Right lobe of liver (tissue), 6 donors: ENCODE measurements around the gene PEPD. TPM values are rescaled to one million over a fixed set of nuclear protein-coding genes. Genes with fewer than 3 reads are reported as not detected.

Experiments used
- ATAC-seq, 4 donors: fragments of 200-7000 bp; cut with Tn5 transposase; one replicate each; pipeline ENCODE4 v1.9.1; 2020; ENCODE audit warnings: mild to moderate bottlenecking in 4 of 4, moderate library complexity in 4 of 4
- DNase-seq, 3 donors: peaks; one replicate each; pipeline ENCODE4 v3.0.0-alpha.2; 2020
- H3K27ac ChIP-seq, 3 donors: fragments of 200-600 bp; one replicate each; pipeline ENCODE4 v1.8.0; 2022
- H3K27me3 ChIP-seq, 2 donors: fragments of 200-600 bp; one replicate each; pipeline ENCODE4 v1.8.0; 2022
- H3K36me3 ChIP-seq, 4 donors: fragments of 200-600 bp; sonication (generic) in 1 of 4; one replicate each; pipeline versions ENCODE4 v1.5.1 to v1.8.0; 2017 to 2022; ENCODE audit warnings: control low read depth in 1 of 4
- H3K4me1 ChIP-seq, 4 donors: fragments of 200-600 bp; sonication (generic) in 1 of 4; one replicate each; pipeline versions ENCODE4 v1.5.1 to v1.8.0; 2017 to 2022; ENCODE audit warnings: control low read depth in 1 of 4
- H3K4me3 ChIP-seq, 3 donors: fragments of 200-600 bp; one replicate each; pipeline ENCODE4 v1.8.0; 2022
- H3K9me3 ChIP-seq, 4 donors: fragments of 200-600 bp; sonication (generic) in 1 of 4; one replicate each; pipeline versions ENCODE4 v1.5.1 to v1.8.0; 2017 to 2022; ENCODE audit warnings: control low read depth in 1 of 4
- POLR2A ChIP-seq: fragments of 450-650 bp; IDR thresholded peaks from one replicate; pipeline ENCODE4 v1.6.1; 2017; ENCODE audit warnings: antibody characterized with exemption, mild to moderate bottlenecking
- WGBS: methylation state at CpG from one replicate; pipeline ENCODE4 v1.1.6; 2018; ENCODE audit warnings: low coverage, low lambda C conversion rate; ENCODE audit not compliant: insufficient coverage; ENCODE audit errors: missing lambda C conversion rate; 5-methylcytosine and 5-hydroxymethylcytosine counted together
- intact Hi-C, 2 donors: fragments of 100-400 bp; cut with DNase I; formaldehyde crosslinking; loops; one replicate each; pipeline versions ENCODE4 v1.11.2 to v1.14.1; 2022
- total RNA-seq, 6 experiments: library from RNA; depleted of rRNA in 2 of 6; stranded (reverse); fragments of >200 nt in 2 of 6; fragmentation: NEBNext Ultra II Directional in 3 of 6; extraction: Animal tissue kit (Norgen Biotek cat#: 25700) in 3 of 6; gene quantifications; one replicate each; pipeline versions ENCODE4 v1.1.0 to v1.2.4, GENCODE V29; 2016 to 2023
- TF ChIP-seq, protein P1 (sequence below), 4 donors: fragments of 200-600 bp in 3 of 4; fragments of 450-650 bp in 1 of 4; IDR thresholded peaks; one replicate each; pipeline versions ENCODE4 v1.5.1 to v1.8.0; 2016 to 2022; ENCODE audit warnings: antibody characterized with exemption in 4 of 4, mild to moderate bottlenecking in 2 of 4
- donor health status: DM: no; HTN: yes; CAD: no.
- donor health status: DM: no; HTN: no; CAD: no.
- donor health status: DM: no; HTN: no; CAD: no.
- donor health status: DM: no; HTN: yes; CAD: no.
- donor health status: DM: no; HTN: yes; CAD: no.

The PEPD gene
- total RNA-seq, 6 experiments from 2014 or later: 121 to 261 (median 167) TPM

- H3K9me3 ChIP-seq: no peaks in the 10 kb centered on the region
- no peaks in the 10 kb centered on the region for H3K27me3 ChIP-seq
- no peak for TF ChIP-seq POLR2A
- TF ChIP-seq, protein P1, sequence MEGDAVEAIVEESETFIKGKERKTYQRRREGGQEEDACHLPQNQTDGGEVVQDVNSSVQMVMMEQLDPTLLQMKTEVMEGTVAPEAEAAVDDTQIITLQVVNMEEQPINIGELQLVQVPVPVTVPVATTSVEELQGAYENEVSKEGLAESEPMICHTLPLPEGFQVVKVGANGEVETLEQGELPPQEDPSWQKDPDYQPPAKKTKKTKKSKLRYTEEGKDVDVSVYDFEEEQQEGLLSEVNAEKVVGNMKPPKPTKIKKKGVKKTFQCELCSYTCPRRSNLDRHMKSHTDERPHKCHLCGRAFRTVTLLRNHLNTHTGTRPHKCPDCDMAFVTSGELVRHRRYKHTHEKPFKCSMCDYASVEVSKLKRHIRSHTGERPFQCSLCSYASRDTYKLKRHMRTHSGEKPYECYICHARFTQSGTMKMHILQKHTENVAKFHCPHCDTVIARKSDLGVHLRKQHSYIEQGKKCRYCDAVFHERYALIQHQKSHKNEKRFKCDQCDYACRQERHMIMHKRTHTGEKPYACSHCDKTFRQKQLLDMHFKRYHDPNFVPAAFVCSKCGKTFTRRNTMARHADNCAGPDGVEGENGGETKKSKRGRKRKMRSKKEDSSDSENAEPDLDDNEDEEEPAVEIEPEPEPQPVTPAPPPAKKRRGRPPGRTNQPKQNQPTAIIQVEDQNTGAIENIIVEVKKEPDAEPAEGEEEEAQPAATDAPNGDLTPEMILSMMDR (IDR thresholded peaks at IDR 0.05): no peak
- peaks cover 0 to 44% (median 10%) of the 10 kb centered on the region in 4 donors for H3K4me1 ChIP-seq
- peak overlapping the region; percentile 74 to 97 (median 85) for H3K27ac ChIP-seq
- ATAC-seq (peak; percentile 74 to 84 (median 80)), DNase-seq (peak; percentile 60 to 93 (median 87))
- H3K36me3 ChIP-seq: no peaks in the 10 kb centered on the region
- intact Hi-C loops: no loop called here
- WGBS: 11% methylated on average over 7 of the region's 18 CpGs
- H3K4me3 ChIP-seq: peak overlapping the region; percentile 79 to 99 (median 91)
These were observed 629 bp downstream of the PEPD start for GRCh38 chr19:33520844-33521479.

GRCh38 chr19:33520048-33520643, 1.4 kb downstream of the PEPD start:
- TF ChIP-seq, protein P1 (IDR thresholded peaks at IDR 0.05): no peak
- TF ChIP-seq POLR2A: no peak
- Histone ChIP-seq H3K27ac (peak overlapping the region in 2 of 3 donors; percentile 85 to 97), H3K27me3 (no peaks in the 10 kb centered on the region), H3K9me3 (no peaks in the 10 kb centered on the region), H3K36me3 (no peaks in the 10 kb centered on the region), H3K4me3 (peak overlapping the region in 2 of 3 donors; percentile 79 to 99), H3K4me1 (peaks cover 0 to 46% (median 10%) of the 10 kb centered on the region in 4 donors)
- no peak for DNase-seq
- WGBS: 52% methylated on average over 4 of the region's 4 CpGs
- intact Hi-C loops: no loop called here
- ATAC-seq: peak in 2 of 4 donors; percentile 1 to 4

GRCh38 chr19:33519416-33519815, 2.2 kb downstream of the PEPD start:
- Histone ChIP-seq H3K9me3 (no peaks in the 10 kb centered on the region), H3K36me3 (no peaks in the 10 kb centered on the region), H3K4me3 (no peak overlapping the region), H3K4me1 (peaks cover 0 to 47% (median 10%) of the 10 kb centered on the region in 4 donors), H3K27me3 (no peaks in the 10 kb centered on the region), H3K27ac (peak overlapping the region in 2 of 3 donors; percentile 85 to 97)
- DNase-seq (no peak), ATAC-seq (no peak)
- 80% methylated on average over 3 of the region's 6 CpGs for WGBS
- intact Hi-C loops: no loop called here
- TF ChIP-seq POLR2A: no peak
- TF ChIP-seq, protein P1 (IDR thresholded peaks at IDR 0.05): no peak

GRCh38 chr19:33518541-33518940, 3.0 kb downstream of the PEPD start:
- DNase-seq: no peak
- no peak overlapping the region for H3K4me3 ChIP-seq
- ATAC-seq: no peak
- no peaks in the 10 kb centered on the region for H3K36me3 ChIP-seq
- TF ChIP-seq, protein P1 (IDR thresholded peaks at IDR 0.05): no peak
- no peak for TF ChIP-seq POLR2A
- intact Hi-C loops: no loop called here
- no peaks in the 10 kb centered on the region for H3K27me3 ChIP-seq
- no peak overlapping the region for H3K27ac ChIP-seq
- 52% methylated on average over 5 of the region's 5 CpGs for WGBS
- H3K4me1 ChIP-seq: peaks cover 0 to 40% (median 10%) of the 10 kb centered on the region in 4 donors
- H3K9me3 ChIP-seq: no peaks in the 10 kb centered on the region
